GM21526 (cell line): Measurements from ENCODE around the gene SLC30A10.
"Not testable (repeated sequence)": the region's sequence is repeated elsewhere in the genome, so short reads cannot be mapped to it uniquely, and the experiment has no call there.

Source experiments
- ATAC-seq: cut with Tn5 transposase; IDR thresholded peaks from one replicate; pipeline ENCODE4 v1.9.1; 2021; ENCODE audit warnings: moderate library complexity; ENCODE audit not compliant: unreplicated experiment, low FRiP score

The SLC30A10 gene

GRCh38 chr1:219928791-219929118, 398 bp upstream of the SLC30A10 start:
- no peak for ATAC-seq

GRCh38 chr1:219927298-219927955, 930 bp downstream of the SLC30A10 start:
- no peak for ATAC-seq

GRCh38 chr1:219926363-219926998, 1.9 kb downstream of the SLC30A10 start:
- no peak for ATAC-seq

- no peak for ATAC-seq
These were observed 4.0 kb downstream of the SLC30A10 start for GRCh38 chr1:219924342-219924741.

GRCh38 chr1:219917851-219918466, 10.4 kb downstream of the SLC30A10 start:
- ATAC-seq = no peak

- no peak for ATAC-seq
These were observed 11.1 kb downstream of the SLC30A10 start for GRCh38 chr1:219917281-219917680.

- ATAC-seq = no peak
These were observed 12.1 kb downstream of the SLC30A10 start for GRCh38 chr1:219916257-219916656.

GRCh38 chr1:219913005-219913770, 15.2 kb downstream of the SLC30A10 start:
- no peak for ATAC-seq

- no peak for ATAC-seq
These were observed 17.6 kb downstream of the SLC30A10 start for GRCh38 chr1:219910716-219911115.

GRCh38 chr1:219909476-219909875, 18.9 kb downstream of the SLC30A10 start:
- ATAC-seq = no peak

GRCh38 chr1:219908170-219908569, 20.2 kb downstream of the SLC30A10 start:
- ATAC-seq = no peak

- ATAC-seq = no peak
These were observed 20.6 kb downstream of the SLC30A10 start for GRCh38 chr1:219907772-219908070.

- ATAC-seq = no peak
These were observed 21.2 kb downstream of the SLC30A10 start for GRCh38 chr1:219906924-219907771.

GRCh38 chr1:219906565-219906923, 21.8 kb downstream of the SLC30A10 start:
- ATAC-seq = not testable (repeated sequence)

GRCh38 chr1:219905524-219905923, 22.8 kb downstream of the SLC30A10 start:
- no peak for ATAC-seq

GRCh38 chr1:219904934-219905333, 23.4 kb downstream of the SLC30A10 start:
- no peak for ATAC-seq

- no peak for ATAC-seq
These were observed 24.9 kb downstream of the SLC30A10 start for GRCh38 chr1:219903353-219903871.

- ATAC-seq = no peak
These were observed 25.4 kb downstream of the SLC30A10 start for GRCh38 chr1:219902951-219903350.

GRCh38 chr1:219900882-219901281, 27.5 kb downstream of the SLC30A10 start:
- no peak for ATAC-seq

GRCh38 chr1:219900201-219900600, 28.2 kb downstream of the SLC30A10 start:
- no peak for ATAC-seq
